GM12872 (cell line): ENCODE data around the gene ASIC2.

ENCODE experiments used
- TF ChIP-seq, protein P1 (sequence below): IDR thresholded peaks from 3 replicates; pipeline ENCODE4 v1.5.1; 2011; ENCODE audit warnings: low read depth, mild to moderate bottlenecking, low read length, moderate library complexity; ENCODE audit not compliant: insufficient read depth

Gene ASIC2

GRCh38 chr17:33202796-33203495 is 90.1 kb downstream of the ASIC2 start:
- TF ChIP-seq, protein P1, sequence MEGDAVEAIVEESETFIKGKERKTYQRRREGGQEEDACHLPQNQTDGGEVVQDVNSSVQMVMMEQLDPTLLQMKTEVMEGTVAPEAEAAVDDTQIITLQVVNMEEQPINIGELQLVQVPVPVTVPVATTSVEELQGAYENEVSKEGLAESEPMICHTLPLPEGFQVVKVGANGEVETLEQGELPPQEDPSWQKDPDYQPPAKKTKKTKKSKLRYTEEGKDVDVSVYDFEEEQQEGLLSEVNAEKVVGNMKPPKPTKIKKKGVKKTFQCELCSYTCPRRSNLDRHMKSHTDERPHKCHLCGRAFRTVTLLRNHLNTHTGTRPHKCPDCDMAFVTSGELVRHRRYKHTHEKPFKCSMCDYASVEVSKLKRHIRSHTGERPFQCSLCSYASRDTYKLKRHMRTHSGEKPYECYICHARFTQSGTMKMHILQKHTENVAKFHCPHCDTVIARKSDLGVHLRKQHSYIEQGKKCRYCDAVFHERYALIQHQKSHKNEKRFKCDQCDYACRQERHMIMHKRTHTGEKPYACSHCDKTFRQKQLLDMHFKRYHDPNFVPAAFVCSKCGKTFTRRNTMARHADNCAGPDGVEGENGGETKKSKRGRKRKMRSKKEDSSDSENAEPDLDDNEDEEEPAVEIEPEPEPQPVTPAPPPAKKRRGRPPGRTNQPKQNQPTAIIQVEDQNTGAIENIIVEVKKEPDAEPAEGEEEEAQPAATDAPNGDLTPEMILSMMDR, result no peak

- TF ChIP-seq, protein P1, result no peak
These were observed 91.1 kb downstream of the ASIC2 start for GRCh38 chr17:33202021-33202420.

GRCh38 chr17:33201283-33201682 is 91.8 kb downstream of the ASIC2 start:
- TF ChIP-seq, protein P1, result no peak

DNA sequence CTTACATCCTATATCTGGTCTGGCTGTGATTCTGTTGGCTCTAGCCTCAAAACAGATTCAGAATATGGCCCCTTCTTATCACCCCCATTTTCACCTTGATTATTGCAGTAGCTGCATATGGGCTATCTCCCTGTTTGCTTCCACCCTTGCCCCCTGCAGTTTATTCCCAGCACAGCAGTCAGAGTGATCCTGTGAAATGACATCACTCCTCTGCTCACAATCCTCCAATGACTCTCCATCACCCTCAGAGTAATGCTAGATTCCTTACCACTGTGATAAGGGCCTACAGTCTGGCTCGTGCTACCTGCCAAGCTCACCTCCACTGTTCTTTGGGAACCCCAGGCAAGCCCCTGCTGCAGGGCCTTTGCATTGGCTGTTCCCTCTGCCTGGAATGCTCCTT is 92.5 kb downstream of the ASIC2 start:
- TF ChIP-seq, protein P1, result no peak

DNA sequence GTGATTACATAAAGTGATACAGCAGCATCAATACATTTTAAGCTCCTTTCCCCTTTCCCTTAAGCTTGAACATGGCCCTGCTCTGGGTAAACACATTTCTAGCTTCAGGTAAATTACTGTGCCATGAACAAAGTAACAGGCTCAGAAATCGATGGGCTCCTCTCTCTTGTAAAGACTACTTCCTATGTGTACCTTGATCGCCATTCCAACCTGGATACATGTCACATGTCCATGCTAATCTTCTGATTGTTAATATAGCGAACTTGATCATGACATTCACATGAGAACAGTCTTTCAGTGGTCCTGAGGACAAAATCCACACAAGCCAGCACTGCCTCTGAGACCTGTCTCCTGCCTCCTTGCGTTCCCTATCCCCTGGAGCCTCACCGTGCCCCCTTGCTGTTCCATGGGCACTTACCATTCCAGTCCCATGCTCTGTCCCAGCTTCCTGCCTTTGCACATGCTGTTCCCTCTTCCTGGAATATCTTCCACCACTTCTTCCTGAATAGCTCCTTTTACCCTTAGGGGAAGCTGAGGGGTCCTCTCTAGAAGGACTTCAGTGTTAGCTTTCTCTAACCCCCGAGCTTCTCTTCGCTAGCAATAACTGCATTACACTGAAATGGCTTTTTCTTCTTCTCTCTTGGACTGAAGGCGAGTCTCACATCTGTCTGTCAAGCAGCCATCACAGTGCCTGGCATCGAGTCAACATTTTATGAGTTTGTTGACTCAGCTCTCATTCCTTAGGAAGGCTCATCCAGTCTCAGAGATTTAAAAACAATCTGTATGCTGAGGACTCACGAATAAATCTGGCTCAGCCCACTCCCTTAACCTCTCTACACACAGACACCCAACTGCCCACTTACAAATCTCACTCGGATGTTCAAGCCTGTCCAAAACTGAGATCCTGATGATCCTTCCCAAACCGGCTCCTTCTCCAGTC is 93.3 kb downstream of the ASIC2 start:
- TF ChIP-seq, protein P1, result no peak

DNA sequence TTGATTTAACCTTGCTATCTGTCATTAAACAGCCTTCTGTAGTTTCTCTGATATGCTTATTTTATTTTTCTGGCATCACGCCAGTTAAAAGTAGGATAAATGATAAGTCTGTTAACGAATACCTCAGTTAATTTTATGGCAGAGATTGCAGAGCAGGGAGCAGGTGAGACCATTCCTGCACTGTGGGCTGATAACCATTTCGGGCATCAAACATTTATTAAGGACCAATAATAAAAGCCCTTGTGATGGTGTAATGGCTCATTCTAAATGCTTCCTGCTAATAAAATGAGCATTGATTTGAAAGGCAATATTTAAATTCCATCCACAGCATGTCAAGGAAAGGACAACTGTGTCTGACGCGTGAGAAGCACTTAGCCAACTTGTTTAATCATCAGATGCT is 94.1 kb downstream of the ASIC2 start:
- TF ChIP-seq, protein P1, result no peak

GRCh38 chr17:33197342-33197741 is 95.8 kb downstream of the ASIC2 start:
- TF ChIP-seq, protein P1, result no peak
